GM19468 (cell line): ENCODE data around the gene FST.

Experiments
- ATAC-seq: cut with Tn5 transposase; IDR thresholded peaks from one replicate; pipeline ENCODE4 v1.9.1; 2021; ENCODE audit warnings: mild to moderate bottlenecking, moderate library complexity, moderate number of reproducible peaks; ENCODE audit not compliant: unreplicated experiment; ENCODE audit errors: extremely low read depth

Gene FST

DNA sequence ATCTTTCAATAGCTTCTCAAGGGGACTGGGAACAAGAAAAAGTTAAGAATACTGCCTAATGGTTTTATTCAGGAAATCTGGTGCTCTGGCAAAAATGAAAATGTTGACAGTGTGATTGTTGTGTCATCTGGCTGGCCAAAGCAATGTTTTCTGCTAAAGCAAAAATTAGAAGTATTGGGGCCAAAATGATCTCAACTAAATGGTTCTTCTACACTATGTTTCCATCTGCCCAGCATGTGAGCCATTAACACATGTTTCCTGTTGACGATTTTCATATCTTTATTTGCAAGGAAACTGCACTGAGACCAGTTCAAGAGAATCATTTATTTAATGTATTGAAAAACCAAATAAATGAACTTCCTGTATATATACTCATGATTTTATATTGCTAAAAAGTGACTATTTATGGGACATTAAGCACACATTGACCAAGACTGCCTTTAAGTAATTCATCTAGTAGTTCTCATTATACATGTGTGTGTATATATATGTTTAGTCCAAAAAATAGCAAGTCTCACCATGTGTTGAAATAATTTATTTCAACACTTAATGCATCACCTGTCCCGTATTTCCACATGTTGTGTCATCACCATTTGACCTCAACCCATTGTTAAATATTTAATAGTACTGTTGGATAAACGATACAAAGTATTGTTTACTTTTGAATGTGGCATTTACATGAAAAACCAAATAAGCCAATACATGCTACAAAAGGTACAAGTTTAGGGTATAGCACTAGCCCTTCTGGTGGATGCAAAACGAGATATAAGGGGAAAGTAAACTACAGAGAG, 7.5 kb upstream of the FST start:
- ATAC-seq: no peak

DNA sequence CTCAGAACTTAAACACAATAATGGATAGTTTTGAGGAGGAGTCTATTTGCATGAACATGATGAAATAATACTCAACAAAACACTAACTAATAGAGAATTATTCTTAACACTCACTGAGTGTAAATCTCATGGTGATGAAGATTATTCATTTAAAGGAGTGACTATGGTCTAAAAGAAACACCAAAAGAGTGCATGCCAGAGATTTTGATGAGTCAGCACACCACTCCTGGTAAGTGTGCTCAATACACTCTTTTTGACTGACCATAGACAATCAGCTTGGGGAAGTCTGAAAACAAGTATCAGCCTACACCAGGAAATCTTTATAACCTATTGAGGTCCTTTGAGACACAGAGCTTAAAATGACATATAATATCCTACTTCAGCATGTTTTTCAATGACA, 6.8 kb upstream of the FST start:
- ATAC-seq: no peak

GRCh38 chr5:53475320-53475719, 5.1 kb upstream of the FST start:
- ATAC-seq: no peak

DNA sequence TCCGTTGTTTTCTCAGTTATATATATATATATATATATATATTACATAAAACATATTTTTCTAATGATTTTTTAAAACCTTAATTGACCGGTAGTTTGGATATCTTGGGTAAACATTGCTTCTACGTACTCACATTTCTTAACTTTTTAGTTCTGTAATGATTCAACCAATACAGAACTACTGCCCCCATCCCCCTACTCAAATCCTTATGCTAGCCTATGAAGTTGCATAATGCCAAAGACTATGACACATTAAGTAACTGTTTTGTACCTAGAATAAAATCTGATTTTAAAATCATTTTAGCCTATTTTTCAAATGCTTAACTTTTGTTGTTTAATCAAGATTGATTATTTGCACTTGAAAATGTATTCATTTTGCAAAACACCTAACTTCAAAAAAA, 4.4 kb upstream of the FST start:
- no peak for ATAC-seq

DNA sequence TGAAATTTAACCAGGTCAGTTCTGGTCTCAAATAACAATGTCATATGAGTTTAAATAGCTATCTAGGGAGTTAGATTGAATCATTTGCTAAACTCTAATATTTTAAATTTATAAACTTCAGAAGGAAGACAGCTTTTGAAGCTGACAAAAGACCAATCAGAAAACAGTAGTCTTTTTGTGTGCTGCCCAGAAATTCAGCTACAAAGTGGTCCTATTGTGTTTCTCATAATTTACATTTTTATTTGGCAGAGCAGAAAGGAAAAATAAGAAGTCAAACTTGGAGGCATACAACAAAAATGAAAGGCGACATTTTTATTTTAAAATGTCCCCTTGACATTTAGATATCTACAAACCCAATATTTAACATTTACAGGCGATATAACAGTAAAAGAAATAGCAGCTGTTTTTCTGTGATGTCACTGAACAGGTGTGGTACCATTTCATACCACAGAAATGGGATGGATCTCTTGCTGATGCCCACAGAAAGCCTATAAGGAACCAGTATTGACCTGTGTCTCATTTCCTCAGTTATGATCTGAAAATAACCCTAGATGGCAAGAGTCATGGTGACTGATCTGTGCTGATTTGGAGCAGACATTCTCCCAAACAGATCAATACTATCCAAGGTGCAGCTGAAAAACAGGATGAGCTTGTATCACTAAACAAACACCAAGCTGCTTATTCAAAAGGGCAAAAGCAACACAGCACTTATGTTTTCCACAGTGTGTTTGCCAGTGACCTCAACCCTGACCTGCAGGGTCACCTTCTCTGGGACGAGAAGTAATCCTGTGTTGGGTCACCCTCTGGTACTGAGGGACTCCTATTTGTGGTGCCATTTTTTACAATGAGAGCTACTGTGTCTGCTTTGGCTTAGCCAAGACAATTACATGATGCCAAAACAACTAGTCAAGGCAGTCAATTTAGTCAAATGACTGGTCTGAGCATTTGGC, 3.6 kb upstream of the FST start:
- ATAC-seq: no peak

- no peak for ATAC-seq
Measured at GRCh38 chr5:53478411-53479044, 1.9 kb upstream of the FST start.

DNA sequence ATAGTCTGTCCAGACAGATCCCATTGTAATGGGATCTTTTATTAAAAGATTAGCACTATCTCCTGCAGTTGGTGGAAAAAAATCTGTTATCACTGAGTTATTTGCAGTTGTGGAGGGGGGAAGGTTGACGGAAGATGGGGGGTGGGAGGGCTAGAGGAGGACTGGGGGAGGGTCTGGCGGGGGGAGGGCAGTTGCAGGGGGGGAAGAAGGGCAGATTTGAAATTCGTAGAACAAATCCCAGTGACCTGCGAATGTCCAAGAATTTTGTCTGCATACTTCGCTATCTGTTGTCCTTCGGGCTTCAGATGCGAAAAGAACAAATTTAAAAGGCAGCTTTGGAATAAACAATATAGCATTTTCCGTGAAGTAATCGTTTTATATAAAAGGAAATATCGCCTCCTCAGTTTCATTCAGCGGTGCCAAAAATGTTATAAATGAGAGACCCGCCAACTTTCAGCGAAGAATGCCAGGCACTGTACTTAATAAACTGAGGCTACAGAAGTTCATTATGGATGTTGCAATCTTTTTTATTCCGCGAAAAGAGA, 1.3 kb upstream of the FST start:
- no peak for ATAC-seq

DNA sequence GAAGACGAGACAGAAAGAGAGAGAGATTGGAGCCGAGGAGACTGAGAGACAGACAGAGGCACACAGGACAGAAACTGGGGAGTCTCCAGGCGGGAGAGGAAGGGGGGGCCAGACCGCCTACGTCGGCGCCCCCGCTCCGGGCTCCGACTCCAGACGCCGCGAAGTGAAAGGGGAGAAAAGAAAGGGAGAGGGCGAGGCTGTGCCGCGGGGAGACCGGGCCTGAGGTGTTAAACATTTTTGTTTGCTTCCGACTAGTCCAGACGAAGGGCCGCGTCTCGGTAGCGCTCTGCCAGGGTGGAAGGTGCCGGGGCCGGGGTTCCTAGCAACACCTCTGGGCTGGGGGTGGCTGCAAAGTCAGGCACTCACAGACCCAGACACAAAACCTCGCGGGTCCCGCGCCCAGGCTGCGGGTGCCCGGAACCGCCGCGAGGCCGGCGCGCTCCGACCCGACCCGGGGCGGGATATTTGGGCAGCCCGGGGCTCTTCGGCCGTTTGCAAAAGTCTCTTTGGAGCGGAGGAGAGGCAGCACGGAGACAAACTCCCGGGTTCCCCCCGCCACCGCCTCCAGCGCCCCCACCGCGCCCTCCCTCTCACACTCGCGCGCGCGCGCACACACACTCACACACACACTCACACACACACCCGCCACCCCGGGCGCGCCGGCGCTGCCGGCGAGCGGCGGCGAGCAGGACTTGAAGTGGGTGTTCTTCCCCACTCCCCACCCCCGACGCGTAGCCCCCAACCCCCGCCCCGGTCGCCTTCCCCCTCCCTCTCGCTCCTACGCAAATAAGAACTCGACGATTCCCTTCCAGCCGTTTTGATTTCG, 626 bp upstream of the FST start:
- no peak for ATAC-seq

- ATAC-seq: no peak
Measured at GRCh38 chr5:53481159-53481886, 894 bp downstream of the FST start.

GRCh38 chr5:53481887-53482716, 1.7 kb downstream of the FST start:
- ATAC-seq: peak; percentile 33

DNA sequence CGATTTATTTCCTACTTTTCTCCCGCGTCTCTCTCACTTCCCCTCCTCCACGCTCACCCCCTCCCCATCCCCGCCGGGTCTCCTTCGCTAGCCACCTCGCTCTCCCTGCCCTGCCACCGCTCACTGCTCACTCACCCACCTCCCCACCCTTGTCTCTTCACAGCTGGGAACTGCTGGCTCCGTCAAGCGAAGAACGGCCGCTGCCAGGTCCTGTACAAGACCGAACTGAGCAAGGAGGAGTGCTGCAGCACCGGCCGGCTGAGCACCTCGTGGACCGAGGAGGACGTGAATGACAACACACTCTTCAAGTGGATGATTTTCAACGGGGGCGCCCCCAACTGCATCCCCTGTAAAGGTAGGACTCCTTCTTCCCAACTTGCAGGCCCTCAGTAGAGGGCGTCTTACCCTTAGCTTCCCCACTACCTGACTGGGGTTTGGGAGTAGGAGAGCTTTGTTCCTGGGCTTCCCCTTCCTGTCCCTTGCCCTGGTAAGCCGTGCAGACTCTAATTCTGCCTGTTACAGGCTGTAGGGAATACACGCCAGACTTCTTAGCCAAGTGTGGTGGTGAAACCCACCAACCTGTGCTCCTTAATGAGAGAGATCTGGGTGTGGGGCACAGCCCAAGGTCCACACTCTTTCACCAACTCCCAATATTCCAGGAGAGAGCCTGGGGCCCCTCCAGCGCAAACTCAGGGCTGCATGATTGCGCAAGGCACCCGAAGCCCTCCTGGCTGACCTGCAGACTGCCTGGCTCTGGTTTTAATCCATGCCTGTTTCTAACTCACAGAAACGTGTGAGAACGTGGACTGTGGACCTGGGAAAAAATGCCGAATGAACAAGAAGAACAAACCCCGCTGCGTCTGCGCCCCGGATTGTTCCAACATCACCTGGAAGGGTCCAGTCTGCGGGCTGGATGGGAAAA, 2.5 kb downstream of the FST start:
- ATAC-seq: no peak

- no peak for ATAC-seq
Measured at GRCh38 chr5:53487436-53487835, 7.0 kb downstream of the FST start.

DNA sequence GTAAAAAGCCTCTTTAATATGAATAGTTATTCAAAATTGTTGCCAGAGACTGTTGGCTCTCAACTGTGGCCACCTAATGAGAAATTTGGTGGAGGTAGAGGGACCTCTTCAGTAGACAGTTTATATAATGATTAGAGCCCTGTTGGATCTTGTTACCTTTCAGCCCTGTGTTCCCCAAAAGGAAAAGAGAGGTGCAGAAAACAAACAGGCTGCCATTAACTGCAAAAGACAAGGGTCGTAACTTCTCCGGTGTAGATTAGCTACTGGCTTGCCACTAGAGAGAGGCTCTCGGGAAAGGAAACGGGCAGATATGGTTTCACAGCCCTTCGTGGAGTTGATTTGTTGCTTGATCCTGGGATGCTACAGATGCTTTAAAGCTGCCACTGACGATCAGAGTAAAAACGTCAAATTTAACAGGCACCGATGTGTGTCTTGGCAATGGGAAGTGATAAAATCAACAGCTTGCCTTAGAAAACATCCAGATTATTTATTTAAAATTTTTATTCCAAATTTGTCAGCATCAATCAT, 7.8 kb downstream of the FST start:
- no peak for ATAC-seq

GRCh38 chr5:53490747-53491146, 10.3 kb downstream of the FST start:
- no peak for ATAC-seq

DNA sequence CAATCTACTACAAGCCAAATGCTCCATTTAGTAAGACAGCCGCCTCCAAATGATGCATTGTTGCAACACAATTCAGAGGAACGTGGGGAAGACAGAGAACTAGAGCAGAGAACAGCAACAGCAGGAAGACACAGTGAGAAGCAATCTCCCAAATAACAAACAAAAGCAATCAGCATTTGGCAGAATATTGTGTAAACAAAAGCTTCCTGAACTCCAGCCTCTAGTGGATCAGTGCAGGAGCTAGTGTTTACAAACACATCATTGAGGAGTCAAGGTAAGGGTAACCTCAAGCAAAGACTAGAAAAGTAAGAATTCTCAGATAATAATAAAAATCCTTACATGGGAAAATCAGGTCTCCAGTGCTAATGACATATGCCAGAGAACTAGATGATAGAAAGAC, 20.6 kb downstream of the FST start:
- ATAC-seq: no peak

GRCh38 chr5:53503562-53504218, 23.3 kb downstream of the FST start:
- no peak for ATAC-seq
